Mucosa of descending colon (tissue), 3 donors: ENCODE measurements around the gene NBAS. TPM values are rescaled to one million over a fixed set of nuclear protein-coding genes. Genes with fewer than 3 reads are reported as not detected.

Source experiments
- ATAC-seq: fragments of 200-7000 bp; cut with Tn5 transposase; one replicate; pipeline ENCODE4 v1.9.1; 2020; ENCODE audit warnings: mild to moderate bottlenecking, moderate library complexity
- DNase-seq, 3 donors: peaks; one replicate each; pipeline ENCODE4 v3.0.0-alpha.2; 2020
- H3K36me3 ChIP-seq: fragments of 200-600 bp; one replicate; pipeline ENCODE4 v1.8.0; 2021; ENCODE audit warnings: low read depth, mild to moderate bottlenecking
- H3K4me1 ChIP-seq: fragments of 200-600 bp; one replicate; pipeline ENCODE4 v1.8.0; 2021; ENCODE audit warnings: low read depth, mild to moderate bottlenecking
- H3K4me3 ChIP-seq: fragments of 200-600 bp; one replicate; pipeline ENCODE4 v1.8.0; 2021; ENCODE audit warnings: mild to moderate bottlenecking
- H3K9me3 ChIP-seq: fragments of 200-600 bp; one replicate; pipeline ENCODE4 v1.8.0; 2021; ENCODE audit warnings: mild to moderate bottlenecking
- intact Hi-C, 2 donors: fragments of 100-400 bp; cut with DNase I in 1 of 2; cut with micrococcal nuclease in 1 of 2; formaldehyde crosslinking; loops; one replicate each; pipeline versions ENCODE4 v1.11.0 to v1.11.1; 2022; cut with DNase I, micrococcal nuclease
- total RNA-seq, 3 donors: library from RNA; stranded (reverse); fragmentation: NEBNext Ultra II Directional in 2 of 3; extraction: Animal tissue kit (Norgen Biotek cat#: 25700) in 2 of 3; gene quantifications; one replicate each; pipeline versions ENCODE4 v1.2.1 to v1.2.4, GENCODE V29; 2021 to 2023
- TF ChIP-seq, protein P1 (sequence below): fragments of 200-600 bp; IDR thresholded peaks from one replicate; pipeline ENCODE4 v1.8.0; 2022; ENCODE audit warnings: antibody characterized with exemption, mild to moderate bottlenecking
- donor health status: DM: no; HTN: no; CAD: no; lungs with moderate emphysema.
- donor health status: DM: no; HTN: no; CAD: no.
- donor health status: DM: no; HTN: yes; CAD: no.

The NBAS gene
- total RNA-seq, 3 donors from 2014 or later = 25.8 to 50.2 (median 32.8) TPM

DNA sequence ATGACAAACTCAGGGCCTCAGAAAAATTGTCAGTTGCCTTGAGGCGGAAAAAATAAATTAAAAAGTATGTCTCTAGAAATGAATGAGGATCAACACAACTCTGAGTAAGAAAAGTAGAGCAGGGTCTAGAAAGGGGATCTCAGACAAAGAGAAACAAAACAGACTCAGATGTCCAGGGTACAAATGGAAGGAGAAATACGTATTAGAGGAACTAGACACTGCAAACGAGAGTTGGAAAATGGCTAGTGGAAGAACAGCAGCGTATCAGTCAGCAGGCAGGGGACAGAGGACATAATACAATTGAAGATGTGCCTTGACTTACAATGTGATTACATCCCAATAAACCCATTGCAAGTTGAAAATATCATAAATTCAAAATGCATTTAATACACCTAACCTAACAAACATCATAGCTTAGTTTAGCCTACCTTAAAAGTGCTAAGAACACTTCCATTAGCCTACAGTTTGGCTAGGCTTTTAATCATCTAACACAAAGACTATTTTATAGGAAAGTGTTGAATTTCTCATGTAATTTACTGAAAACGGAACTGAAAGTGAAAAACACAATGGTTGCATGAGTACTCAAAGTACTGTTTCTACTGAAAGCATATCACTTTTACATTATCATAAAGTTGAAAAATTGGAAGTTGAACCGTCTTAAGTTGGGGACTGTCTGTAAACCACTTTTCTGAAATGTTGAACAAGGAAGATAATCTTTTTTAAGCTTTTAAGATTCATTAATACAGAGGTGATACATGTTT lies 182.8 kb downstream of the NBAS start:
- Histone ChIP-seq H3K9me3 (no peaks in the 10 kb centered on the region), H3K4me3 (no peak overlapping the region), H3K4me1 (no peaks in the 10 kb centered on the region), H3K36me3 (no peaks in the 10 kb centered on the region)
- intact Hi-C loops = no loop called here
- TF ChIP-seq, protein P1, sequence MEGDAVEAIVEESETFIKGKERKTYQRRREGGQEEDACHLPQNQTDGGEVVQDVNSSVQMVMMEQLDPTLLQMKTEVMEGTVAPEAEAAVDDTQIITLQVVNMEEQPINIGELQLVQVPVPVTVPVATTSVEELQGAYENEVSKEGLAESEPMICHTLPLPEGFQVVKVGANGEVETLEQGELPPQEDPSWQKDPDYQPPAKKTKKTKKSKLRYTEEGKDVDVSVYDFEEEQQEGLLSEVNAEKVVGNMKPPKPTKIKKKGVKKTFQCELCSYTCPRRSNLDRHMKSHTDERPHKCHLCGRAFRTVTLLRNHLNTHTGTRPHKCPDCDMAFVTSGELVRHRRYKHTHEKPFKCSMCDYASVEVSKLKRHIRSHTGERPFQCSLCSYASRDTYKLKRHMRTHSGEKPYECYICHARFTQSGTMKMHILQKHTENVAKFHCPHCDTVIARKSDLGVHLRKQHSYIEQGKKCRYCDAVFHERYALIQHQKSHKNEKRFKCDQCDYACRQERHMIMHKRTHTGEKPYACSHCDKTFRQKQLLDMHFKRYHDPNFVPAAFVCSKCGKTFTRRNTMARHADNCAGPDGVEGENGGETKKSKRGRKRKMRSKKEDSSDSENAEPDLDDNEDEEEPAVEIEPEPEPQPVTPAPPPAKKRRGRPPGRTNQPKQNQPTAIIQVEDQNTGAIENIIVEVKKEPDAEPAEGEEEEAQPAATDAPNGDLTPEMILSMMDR = no peak
- ATAC-seq = no peak
- DNase-seq = no peak

DNA sequence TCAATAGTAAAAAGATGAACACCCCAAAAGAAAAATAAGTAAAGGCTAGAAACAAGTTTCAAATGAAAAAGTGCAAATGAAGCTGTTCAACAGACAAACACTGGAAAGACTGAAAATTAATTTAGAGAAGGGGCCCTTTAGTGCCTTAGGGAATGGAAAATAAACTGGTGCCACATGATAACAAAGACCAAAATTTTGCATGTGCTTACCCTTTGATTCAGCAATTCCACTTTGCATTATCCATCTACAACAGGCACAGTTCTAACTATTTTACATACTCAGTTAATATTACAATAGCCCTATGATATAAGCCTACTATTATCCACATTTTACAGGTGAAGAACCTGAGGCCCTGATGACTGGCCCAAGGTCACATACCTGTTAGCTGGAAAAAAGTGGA lies 183.9 kb downstream of the NBAS start:
- Histone ChIP-seq H3K4me1 (no peaks in the 10 kb centered on the region), H3K9me3 (no peaks in the 10 kb centered on the region), H3K36me3 (no peaks in the 10 kb centered on the region), H3K4me3 (no peak overlapping the region)
- intact Hi-C loops = no loop called here
- DNase-seq (no peak), ATAC-seq (no peak)
- TF ChIP-seq, protein P1 = no peak

DNA sequence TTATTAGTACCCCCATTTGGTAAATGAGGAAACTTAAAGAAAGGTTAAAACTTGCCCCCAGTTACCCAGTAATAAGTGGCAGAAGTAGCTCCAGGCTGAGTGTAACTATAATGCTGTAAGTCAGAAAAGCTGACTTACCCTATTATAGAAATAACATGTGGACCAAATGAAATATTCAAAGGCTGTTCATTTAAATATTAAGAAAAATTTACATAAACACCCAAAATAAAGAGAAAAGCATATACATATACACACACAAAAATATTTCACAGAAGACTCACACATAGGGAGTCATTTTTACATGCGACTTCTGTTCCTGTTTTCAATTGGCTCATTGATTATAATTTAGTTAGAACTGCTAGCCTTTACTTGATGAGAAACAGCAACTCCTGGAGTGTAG lies 189.1 kb downstream of the NBAS start:
- ATAC-seq = no peak
- Histone ChIP-seq H3K36me3 (no peaks in the 10 kb centered on the region), H3K4me1 (no peaks in the 10 kb centered on the region), H3K9me3 (no peaks in the 10 kb centered on the region), H3K4me3 (no peak overlapping the region)
- TF ChIP-seq, protein P1 = no peak
- intact Hi-C loops = no loop called here
- no peak for DNase-seq

DNA sequence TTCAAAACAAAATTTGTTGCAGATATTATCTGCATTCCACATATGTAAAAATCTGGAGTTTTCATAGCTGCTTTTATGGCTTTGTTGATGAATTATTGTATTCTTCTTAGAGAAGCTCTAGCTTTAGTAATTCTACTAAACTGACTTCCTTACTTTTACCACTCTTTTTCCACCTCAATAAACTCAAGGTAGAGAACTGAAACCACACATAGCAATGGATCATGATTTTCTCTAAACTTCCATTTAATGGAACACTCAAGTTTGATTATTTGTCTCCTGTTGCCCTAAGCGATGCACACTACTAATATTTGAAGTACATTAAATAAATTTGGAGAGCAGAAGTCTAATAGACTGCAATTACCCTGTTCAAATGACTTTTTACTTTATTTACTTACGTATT lies 192.0 kb downstream of the NBAS start:
- ATAC-seq = no peak
- intact Hi-C loops = no loop called here
- Histone ChIP-seq H3K36me3 (no peaks in the 10 kb centered on the region), H3K4me1 (no peaks in the 10 kb centered on the region), H3K4me3 (no peak overlapping the region), H3K9me3 (no peaks in the 10 kb centered on the region)
- no peak for DNase-seq
- TF ChIP-seq, protein P1 = no peak

DNA sequence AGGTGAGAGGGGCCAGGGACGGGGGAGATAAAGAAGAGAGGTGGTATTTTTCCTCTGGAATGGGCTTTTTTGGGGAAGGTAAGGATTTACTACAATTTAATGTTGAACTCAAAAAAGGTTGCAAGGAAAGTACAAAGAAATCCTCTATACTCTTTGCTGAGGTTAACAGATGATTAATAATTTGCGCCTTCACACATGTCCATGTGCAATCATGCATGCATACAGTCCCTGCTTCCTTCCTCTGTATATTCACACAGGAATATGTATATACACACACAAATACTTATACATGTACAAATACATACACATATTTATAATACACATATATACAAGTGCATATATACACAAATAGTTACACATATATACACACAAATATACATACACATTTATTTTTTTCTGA lies 193.4 kb downstream of the NBAS start:
- no peaks in the 10 kb centered on the region for H3K9me3 ChIP-seq
- no peak overlapping the region for H3K4me3 ChIP-seq
- ATAC-seq (no peak), DNase-seq (no peak)
- no peaks in the 10 kb centered on the region for H3K4me1 ChIP-seq
- intact Hi-C loops = no loop called here
- H3K36me3 ChIP-seq = no peaks in the 10 kb centered on the region
- TF ChIP-seq, protein P1 = no peak
